GM23338 (cell line): ENCODE measurements around the gene FKTN. TPM values are rescaled to one million over a fixed set of nuclear protein-coding genes. Genes with fewer than 3 reads are reported as not detected.

ENCODE experiments used
- ATAC-seq: fragments of 200-7000 bp; cut with Tn5 transposase; 3 replicates; pipeline ENCODE4 v1.9.1; 2020
- DNase-seq: peaks from one replicate; pipeline ENCODE4 v3.0.0-alpha.2; 2015; ENCODE audit warnings: low spot score
- H2AFZ ChIP-seq: fragments of 200-600 bp; sonication (generic); 2 replicates; pipeline ENCODE4 v1.8.0; 2016; ENCODE audit warnings: antibody characterized with exemption, mild to moderate bottlenecking, moderate library complexity
- H3F3A ChIP-seq: fragments of 200-600 bp; sonication (generic); replicated peaks from 2 replicates; pipeline ENCODE4 v1.8.0; 2017; ENCODE audit warnings: antibody characterized with exemption, mixed run types, low read depth
- H3K27ac ChIP-seq: fragments of 200-600 bp; sonication (generic); 2 replicates; pipeline ENCODE4 v1.6.1; 2016; ENCODE audit warnings: low read depth
- H3K27me3 ChIP-seq: fragments of 200-600 bp; sonication (generic); 2 replicates; pipeline ENCODE4 v1.8.0; 2016; ENCODE audit warnings: mild to moderate bottlenecking, mixed run types, moderate library complexity; ENCODE audit not compliant: insufficient read depth
- H3K36me3 ChIP-seq: fragments of 200-600 bp; sonication (generic); 2 replicates; pipeline ENCODE4 v1.8.0; 2016; ENCODE audit warnings: mild to moderate bottlenecking; ENCODE audit not compliant: insufficient read depth
- H3K4me1 ChIP-seq: fragments of 200-600 bp; sonication (generic); 2 replicates; pipeline ENCODE4 v1.8.0; 2016; ENCODE audit warnings: mild to moderate bottlenecking, moderate library complexity; ENCODE audit not compliant: insufficient read depth
- H3K4me2 ChIP-seq: fragments of 200-600 bp; sonication (generic); 2 replicates; pipeline ENCODE4 v1.7.1; 2017; ENCODE audit warnings: mixed run types
- H3K4me3 ChIP-seq: fragments of 200-600 bp; sonication (generic); 2 replicates; pipeline ENCODE4 v1.6.1; 2016; ENCODE audit warnings: mixed run types
- H3K79me2 ChIP-seq: fragments of 200-600 bp; sonication (generic); replicated peaks from 2 replicates; pipeline ENCODE4 v1.8.0; 2017; ENCODE audit warnings: mild to moderate bottlenecking; ENCODE audit not compliant: insufficient read depth
- H3K9me2 ChIP-seq: fragments of 200-600 bp; sonication (generic); 2 replicates; pipeline ENCODE4 v1.8.0; 2017; ENCODE audit not compliant: insufficient read depth
- H4K20me1 ChIP-seq: fragments of 200-600 bp; sonication (generic); replicated peaks from 2 replicates; pipeline ENCODE4 v1.8.0; 2017; ENCODE audit warnings: mild to moderate bottlenecking; ENCODE audit not compliant: insufficient read depth
- H3K27ac Mint-ChIP-seq: 2 replicates; pipeline ENCODE4 v1.8.0; 2020; ENCODE audit warnings: inconsistent platforms, mild to moderate bottlenecking, moderate library complexity, mixed read lengths
- H3K27me3 Mint-ChIP-seq: 3 replicates; pipeline ENCODE4 v1.8.0; 2022; ENCODE audit warnings: low read depth, mild to moderate bottlenecking, moderate library complexity, mixed read lengths, inconsistent platforms; ENCODE audit not compliant: insufficient read depth, poor library complexity
- H3K36me3 Mint-ChIP-seq: 3 replicates; pipeline ENCODE4 v1.8.0; 2021; ENCODE audit warnings: low read depth, mild to moderate bottlenecking, inconsistent platforms, moderate library complexity, mixed read lengths
- H3K4me1 Mint-ChIP-seq: 3 replicates; pipeline ENCODE4 v1.8.0; 2020; ENCODE audit warnings: mild to moderate bottlenecking, inconsistent platforms, mixed read lengths
- H3K4me3 Mint-ChIP-seq: 3 replicates; pipeline ENCODE4 v1.8.0; 2021; ENCODE audit warnings: moderate library complexity, mild to moderate bottlenecking, inconsistent platforms, mixed read lengths
- H3K9me3 Mint-ChIP-seq: 3 replicates; pipeline ENCODE4 v1.8.0; 2020; ENCODE audit warnings: moderate library complexity, mild to moderate bottlenecking, inconsistent platforms, mixed read lengths
- CREB1 ChIP-seq: fragments of 250-450 bp; sonication (Bioruptor Pico); IDR thresholded peaks from 2 replicates; pipeline ENCODE4 v1.5.0; 2020; ENCODE audit warnings: low read depth, mild to moderate bottlenecking, moderate library complexity
- EZH2 ChIP-seq: fragments of 200-600 bp; sonication (generic); IDR thresholded peaks from one replicate; pipeline ENCODE4 v1.8.0; 2017; ENCODE audit warnings: antibody characterized with exemption, mild to moderate bottlenecking, low read depth; ENCODE audit not compliant: unreplicated experiment
- EZH2phosphoT487 ChIP-seq: fragments of 200-600 bp; sonication (generic); IDR thresholded peaks from one replicate; pipeline ENCODE4 v1.8.1; 2018; ENCODE audit warnings: antibody characterized with exemption; ENCODE audit not compliant: unreplicated experiment
- JUNB ChIP-seq: IDR thresholded peaks from one replicate; pipeline ENCODE4 v1.6.1; 2016; ENCODE audit warnings: antibody characterized with exemption; ENCODE audit not compliant: unreplicated experiment
- NANOG ChIP-seq: IDR thresholded peaks from 2 replicates; pipeline ENCODE4 v1.6.1; 2016; ENCODE audit warnings: antibody characterized with exemption, borderline replicate concordance
- POLR2AphosphoS5 ChIP-seq: IDR thresholded peaks from 2 replicates; pipeline ENCODE4 v1.6.1; 2016; ENCODE audit warnings: antibody characterized with exemption, low read depth
- STAT1 ChIP-seq: IDR thresholded peaks from one replicate; pipeline ENCODE4 v1.6.1; 2016; ENCODE audit warnings: antibody characterized with exemption; ENCODE audit not compliant: unreplicated experiment
- ZNF114 ChIP-seq: fragments of 250-450 bp; sonication (Bioruptor Pico); IDR thresholded peaks from 2 replicates; pipeline ENCODE4 v1.5.0; 2020; ENCODE audit warnings: mild to moderate bottlenecking, moderate library complexity
- ZNF331 ChIP-seq: fragments of 250-450 bp; sonication (Bioruptor Pico); IDR thresholded peaks from 2 replicates; pipeline ENCODE4 v1.5.0; 2020; ENCODE audit warnings: low read depth, mild to moderate bottlenecking, moderate library complexity
- polyA plus RNA-seq: library from polyadenylated mRNA; unstranded; fragments of >200 nt; fragmentation: Nextera tagmentation; extraction: Ambion mirVana; gene quantifications from 2 replicates; pipeline ENCODE4 v1.2.1, GENCODE V29; 2016
- total RNA-seq: library from RNA; depleted of rRNA; stranded (reverse); fragments of >200 nt; shearing (Covaris generic); gene quantifications from 2 replicates; pipeline ENCODE4 v1.2.3, GENCODE V29; 2014
- TF ChIP-seq, protein P1 (sequence below): IDR thresholded peaks from 2 replicates; pipeline ENCODE4 v1.6.1; 2016; ENCODE audit warnings: antibody characterized with exemption
- TF ChIP-seq, protein P2 (sequence below), 2 experiments: fragments of 200-600 bp in 1 of 2; sonication (generic) in 1 of 2; conservative IDR thresholded peaks; 2 replicates each; pipeline versions ENCODE4 v1.5.1 to v1.6.1; 2016 to 2017; ENCODE audit warnings: antibody characterized with exemption in 2 of 2, low read depth in 2 of 2, mild to moderate bottlenecking in 2 of 2, moderate library complexity in 1 of 2
- TF ChIP-seq, protein P3 (sequence below): IDR thresholded peaks from one replicate; pipeline ENCODE4 v1.6.1; 2018; ENCODE audit warnings: antibody characterized with exemption; ENCODE audit not compliant: unreplicated experiment
- TF ChIP-seq, protein P4 (sequence below): fragments of 250-450 bp; sonication (Bioruptor Pico); IDR thresholded peaks from 2 replicates; pipeline ENCODE4 v1.5.0; 2020; ENCODE audit warnings: mild to moderate bottlenecking, moderate library complexity

The FKTN gene
- total and polyA plus RNA-seq, 2 experiments from 2014 or later, result 6.8 to 9.9 TPM

DNA sequence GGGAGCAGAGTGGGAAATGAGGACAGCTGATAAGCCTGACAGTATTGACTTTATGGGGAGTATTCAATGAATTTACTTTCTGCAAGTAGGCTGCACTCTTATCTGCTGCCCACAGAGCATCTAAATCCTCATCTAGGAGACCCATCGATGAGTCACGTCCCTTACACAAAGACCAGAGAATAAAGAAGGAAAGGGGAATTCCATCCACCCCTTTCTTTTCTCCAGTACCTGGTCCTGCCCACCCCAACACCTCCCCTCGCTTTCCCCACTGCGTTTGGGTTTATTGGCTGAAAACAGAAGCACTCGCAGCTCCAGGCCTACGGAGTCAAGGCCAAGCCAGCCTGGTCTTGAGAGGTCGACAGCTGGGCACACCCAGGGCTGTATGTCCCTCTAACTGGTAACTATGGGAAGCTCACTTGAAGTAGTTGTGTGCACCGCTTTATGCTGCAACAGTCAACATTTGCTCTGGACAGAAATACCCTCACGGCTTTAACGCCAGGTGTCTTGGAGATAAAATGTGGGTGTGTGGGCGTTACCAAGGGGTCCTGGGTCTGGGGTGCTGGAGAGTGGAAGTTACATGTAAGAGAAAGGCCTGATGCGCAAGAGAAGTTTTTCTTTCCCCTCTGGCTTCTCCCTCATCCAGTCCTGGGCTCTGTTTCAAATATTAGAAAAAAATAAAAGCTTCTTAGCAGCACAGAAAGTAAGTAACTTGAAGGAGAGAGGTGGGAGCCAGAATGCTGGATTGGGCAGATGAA is 89.8 kb downstream of the FKTN start (continued):
- TF ChIP-seq, protein P1, sequence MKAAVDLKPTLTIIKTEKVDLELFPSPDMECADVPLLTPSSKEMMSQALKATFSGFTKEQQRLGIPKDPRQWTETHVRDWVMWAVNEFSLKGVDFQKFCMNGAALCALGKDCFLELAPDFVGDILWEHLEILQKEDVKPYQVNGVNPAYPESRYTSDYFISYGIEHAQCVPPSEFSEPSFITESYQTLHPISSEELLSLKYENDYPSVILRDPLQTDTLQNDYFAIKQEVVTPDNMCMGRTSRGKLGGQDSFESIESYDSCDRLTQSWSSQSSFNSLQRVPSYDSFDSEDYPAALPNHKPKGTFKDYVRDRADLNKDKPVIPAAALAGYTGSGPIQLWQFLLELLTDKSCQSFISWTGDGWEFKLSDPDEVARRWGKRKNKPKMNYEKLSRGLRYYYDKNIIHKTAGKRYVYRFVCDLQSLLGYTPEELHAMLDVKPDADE, result no peak

DNA sequence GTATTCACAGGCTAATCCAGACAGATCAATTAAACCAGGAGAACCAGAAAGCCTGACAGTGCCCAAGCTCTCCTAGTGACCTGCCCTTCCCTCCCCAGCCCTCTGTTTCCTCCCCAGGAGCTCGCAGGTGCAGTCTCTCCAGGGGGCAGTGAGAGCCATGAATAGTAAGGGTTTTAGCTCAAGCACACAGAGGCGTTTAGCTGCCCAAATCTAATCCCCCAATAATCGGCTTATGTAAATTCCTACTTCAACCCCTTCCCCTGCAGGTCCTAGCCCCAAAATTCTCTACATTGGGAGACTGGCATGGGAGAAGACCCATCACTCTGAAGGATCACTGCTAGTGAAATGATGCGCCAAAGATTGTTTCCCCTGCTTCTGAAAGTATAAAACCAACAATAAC is 93.9 kb downstream of the FKTN start:
- H3K36me3 Mint-ChIP-seq, result no peaks in the 10 kb centered on the region
- peak; percentile 33 for DNase-seq
- peaks cover 21% of the 10 kb centered on the region for H3K4me1 Mint-ChIP-seq
- H4K20me1 ChIP-seq, result no peaks in the 10 kb centered on the region
- H3K79me2 ChIP-seq, result no peaks in the 10 kb centered on the region
- no peak overlapping the region for H3K4me3 Mint-ChIP-seq
- peak; percentile 17 for ATAC-seq
- no peak overlapping the region for H3K27ac ChIP-seq
- no peak overlapping the region for H3K4me2 ChIP-seq
- no peak overlapping the region for H3K4me3 ChIP-seq
- no peaks in the 10 kb centered on the region for H3K9me2 ChIP-seq
- no peak overlapping the region for H2AFZ ChIP-seq
- TF ChIP-seq POLR2AphosphoS5 (no peak), ZNF114 (CRISPR knock-in tag) (no peak), CREB1 (CRISPR knock-in tag) (no peak), JUNB (no peak), EZH2 (no peak), NANOG (no peak), EZH2phosphoT487 (no peak), ZNF331 (CRISPR knock-in tag) (no peak), STAT1 (no peak)
- TF ChIP-seq, protein P2, sequence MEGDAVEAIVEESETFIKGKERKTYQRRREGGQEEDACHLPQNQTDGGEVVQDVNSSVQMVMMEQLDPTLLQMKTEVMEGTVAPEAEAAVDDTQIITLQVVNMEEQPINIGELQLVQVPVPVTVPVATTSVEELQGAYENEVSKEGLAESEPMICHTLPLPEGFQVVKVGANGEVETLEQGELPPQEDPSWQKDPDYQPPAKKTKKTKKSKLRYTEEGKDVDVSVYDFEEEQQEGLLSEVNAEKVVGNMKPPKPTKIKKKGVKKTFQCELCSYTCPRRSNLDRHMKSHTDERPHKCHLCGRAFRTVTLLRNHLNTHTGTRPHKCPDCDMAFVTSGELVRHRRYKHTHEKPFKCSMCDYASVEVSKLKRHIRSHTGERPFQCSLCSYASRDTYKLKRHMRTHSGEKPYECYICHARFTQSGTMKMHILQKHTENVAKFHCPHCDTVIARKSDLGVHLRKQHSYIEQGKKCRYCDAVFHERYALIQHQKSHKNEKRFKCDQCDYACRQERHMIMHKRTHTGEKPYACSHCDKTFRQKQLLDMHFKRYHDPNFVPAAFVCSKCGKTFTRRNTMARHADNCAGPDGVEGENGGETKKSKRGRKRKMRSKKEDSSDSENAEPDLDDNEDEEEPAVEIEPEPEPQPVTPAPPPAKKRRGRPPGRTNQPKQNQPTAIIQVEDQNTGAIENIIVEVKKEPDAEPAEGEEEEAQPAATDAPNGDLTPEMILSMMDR (conservative IDR thresholded peaks at IDR 0.05; ENCODE audit: low read depth in 2 of 2), result no peak
- TF ChIP-seq, protein P3, sequence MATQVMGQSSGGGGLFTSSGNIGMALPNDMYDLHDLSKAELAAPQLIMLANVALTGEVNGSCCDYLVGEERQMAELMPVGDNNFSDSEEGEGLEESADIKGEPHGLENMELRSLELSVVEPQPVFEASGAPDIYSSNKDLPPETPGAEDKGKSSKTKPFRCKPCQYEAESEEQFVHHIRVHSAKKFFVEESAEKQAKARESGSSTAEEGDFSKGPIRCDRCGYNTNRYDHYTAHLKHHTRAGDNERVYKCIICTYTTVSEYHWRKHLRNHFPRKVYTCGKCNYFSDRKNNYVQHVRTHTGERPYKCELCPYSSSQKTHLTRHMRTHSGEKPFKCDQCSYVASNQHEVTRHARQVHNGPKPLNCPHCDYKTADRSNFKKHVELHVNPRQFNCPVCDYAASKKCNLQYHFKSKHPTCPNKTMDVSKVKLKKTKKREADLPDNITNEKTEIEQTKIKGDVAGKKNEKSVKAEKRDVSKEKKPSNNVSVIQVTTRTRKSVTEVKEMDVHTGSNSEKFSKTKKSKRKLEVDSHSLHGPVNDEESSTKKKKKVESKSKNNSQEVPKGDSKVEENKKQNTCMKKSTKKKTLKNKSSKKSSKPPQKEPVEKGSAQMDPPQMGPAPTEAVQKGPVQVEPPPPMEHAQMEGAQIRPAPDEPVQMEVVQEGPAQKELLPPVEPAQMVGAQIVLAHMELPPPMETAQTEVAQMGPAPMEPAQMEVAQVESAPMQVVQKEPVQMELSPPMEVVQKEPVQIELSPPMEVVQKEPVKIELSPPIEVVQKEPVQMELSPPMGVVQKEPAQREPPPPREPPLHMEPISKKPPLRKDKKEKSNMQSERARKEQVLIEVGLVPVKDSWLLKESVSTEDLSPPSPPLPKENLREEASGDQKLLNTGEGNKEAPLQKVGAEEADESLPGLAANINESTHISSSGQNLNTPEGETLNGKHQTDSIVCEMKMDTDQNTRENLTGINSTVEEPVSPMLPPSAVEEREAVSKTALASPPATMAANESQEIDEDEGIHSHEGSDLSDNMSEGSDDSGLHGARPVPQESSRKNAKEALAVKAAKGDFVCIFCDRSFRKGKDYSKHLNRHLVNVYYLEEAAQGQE, result no peak
- TF ChIP-seq, protein P4, sequence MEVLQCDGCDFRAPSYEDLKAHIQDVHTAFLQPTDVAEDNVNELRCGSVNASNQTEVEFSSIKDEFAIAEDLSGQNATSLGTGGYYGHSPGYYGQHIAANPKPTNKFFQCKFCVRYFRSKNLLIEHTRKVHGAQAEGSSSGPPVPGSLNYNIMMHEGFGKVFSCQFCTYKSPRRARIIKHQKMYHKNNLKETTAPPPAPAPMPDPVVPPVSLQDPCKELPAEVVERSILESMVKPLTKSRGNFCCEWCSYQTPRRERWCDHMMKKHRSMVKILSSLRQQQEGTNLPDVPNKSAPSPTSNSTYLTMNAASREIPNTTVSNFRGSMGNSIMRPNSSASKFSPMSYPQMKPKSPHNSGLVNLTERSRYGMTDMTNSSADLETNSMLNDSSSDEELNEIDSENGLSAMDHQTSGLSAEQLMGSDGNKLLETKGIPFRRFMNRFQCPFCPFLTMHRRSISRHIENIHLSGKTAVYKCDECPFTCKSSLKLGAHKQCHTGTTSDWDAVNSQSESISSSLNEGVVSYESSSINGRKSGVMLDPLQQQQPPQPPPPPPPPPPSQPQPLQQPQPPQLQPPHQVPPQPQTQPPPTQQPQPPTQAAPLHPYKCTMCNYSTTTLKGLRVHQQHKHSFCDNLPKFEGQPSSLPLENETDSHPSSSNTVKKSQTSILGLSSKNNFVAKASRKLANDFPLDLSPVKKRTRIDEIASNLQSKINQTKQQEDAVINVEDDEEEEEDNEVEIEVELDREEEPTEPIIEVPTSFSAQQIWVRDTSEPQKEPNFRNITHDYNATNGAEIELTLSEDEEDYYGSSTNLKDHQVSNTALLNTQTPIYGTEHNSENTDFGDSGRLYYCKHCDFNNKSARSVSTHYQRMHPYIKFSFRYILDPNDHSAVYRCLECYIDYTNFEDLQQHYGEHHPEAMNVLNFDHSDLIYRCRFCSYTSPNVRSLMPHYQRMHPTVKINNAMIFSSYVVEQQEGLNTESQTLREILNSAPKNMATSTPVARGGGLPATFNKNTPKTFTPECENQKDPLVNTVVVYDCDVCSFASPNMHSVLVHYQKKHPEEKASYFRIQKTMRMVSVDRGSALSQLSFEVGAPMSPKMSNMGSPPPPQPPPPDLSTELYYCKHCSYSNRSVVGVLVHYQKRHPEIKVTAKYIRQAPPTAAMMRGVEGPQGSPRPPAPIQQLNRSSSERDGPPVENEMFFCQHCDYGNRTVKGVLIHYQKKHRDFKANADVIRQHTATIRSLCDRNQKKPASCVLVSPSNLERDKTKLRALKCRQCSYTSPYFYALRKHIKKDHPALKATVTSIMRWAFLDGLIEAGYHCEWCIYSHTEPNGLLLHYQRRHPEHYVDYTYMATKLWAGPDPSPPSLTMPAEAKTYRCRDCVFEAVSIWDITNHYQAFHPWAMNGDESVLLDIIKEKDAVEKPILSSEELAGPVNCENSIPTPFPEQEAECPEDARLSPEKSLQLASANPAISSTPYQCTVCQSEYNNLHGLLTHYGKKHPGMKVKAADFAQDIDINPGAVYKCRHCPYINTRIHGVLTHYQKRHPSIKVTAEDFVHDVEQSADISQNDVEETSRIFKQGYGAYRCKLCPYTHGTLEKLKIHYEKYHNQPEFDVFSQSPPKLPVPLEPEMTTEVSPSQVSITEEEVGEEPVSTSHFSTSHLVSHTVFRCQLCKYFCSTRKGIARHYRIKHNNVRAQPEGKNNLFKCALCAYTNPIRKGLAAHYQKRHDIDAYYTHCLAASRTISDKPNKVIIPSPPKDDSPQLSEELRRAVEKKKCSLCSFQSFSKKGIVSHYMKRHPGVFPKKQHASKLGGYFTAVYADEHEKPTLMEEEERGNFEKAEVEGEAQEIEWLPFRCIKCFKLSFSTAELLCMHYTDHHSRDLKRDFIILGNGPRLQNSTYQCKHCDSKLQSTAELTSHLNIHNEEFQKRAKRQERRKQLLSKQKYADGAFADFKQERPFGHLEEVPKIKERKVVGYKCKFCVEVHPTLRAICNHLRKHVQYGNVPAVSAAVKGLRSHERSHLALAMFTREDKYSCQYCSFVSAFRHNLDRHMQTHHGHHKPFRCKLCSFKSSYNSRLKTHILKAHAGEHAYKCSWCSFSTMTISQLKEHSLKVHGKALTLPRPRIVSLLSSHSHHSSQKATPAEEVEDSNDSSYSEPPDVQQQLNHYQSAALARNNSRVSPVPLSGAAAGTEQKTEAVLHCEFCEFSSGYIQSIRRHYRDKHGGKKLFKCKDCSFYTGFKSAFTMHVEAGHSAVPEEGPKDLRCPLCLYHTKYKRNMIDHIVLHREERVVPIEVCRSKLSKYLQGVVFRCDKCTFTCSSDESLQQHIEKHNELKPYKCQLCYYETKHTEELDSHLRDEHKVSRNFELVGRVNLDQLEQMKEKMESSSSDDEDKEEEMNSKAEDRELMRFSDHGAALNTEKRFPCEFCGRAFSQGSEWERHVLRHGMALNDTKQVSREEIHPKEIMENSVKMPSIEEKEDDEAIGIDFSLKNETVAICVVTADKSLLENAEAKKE (CRISPR knock-in tag), result no peak
- 0 out of 2 replicates have a peak, but pooled peaks cover 3% of the 10 kb centered on the region for H3F3A ChIP-seq
- H3K27me3 ChIP-seq, result peaks cover 20% of the 10 kb centered on the region
- H3K36me3 ChIP-seq, result no peaks in the 10 kb centered on the region
- H3K4me1 ChIP-seq, result peaks cover 11% of the 10 kb centered on the region
- H3K27me3 Mint-ChIP-seq, result peaks cover 13% of the 10 kb centered on the region
- no peaks in the 10 kb centered on the region for H3K9me3 Mint-ChIP-seq
- no peak overlapping the region for H3K27ac Mint-ChIP-seq
